SK-N-MC (cell line): Measurements from ENCODE around the gene RPL37A.
A peak's percentile ranks its signal among the peaks of the same experiment; 100 is the strongest.

Source experiments
- DNase-seq: peaks from one replicate; pipeline ENCODE4 v3.0.0-alpha.2; 2011; ENCODE audit warnings: low read depth, low spot score
- H3K27ac ChIP-seq: fragments of 200-600 bp; sonication (generic); 2 replicates; pipeline ENCODE4 v1.5.1; 2016; ENCODE audit warnings: mixed run types
- H3K36me3 ChIP-seq: fragments of 200-600 bp; sonication (generic); 2 replicates; pipeline ENCODE4 v1.6.1; 2017; ENCODE audit warnings: antibody characterized with exemption, low read length, mixed read lengths; ENCODE audit not compliant: insufficient read depth
- H3K4me3 ChIP-seq: fragments of 200-600 bp; sonication (generic); 2 replicates; pipeline ENCODE4 v1.5.1; 2016
- H3K9ac ChIP-seq: fragments of 200-600 bp; sonication (generic); 2 replicates; pipeline ENCODE4 v1.8.0; 2017; ENCODE audit warnings: mixed run types, mixed read lengths; ENCODE audit not compliant: insufficient read length
- H3K9me3 ChIP-seq: fragments of 200-600 bp; sonication (generic); 2 replicates; pipeline ENCODE4 v1.6.1; 2017; ENCODE audit warnings: low read depth, mild to moderate bottlenecking, antibody characterized with exemption, low read length, moderate library complexity, mixed read lengths
- EZH2 ChIP-seq: fragments of 200-600 bp; sonication (generic); IDR thresholded peaks from one replicate; pipeline ENCODE4 v1.6.1; 2017; ENCODE audit warnings: antibody characterized with exemption
- FOXP2 ChIP-seq: optimal IDR thresholded peaks from 2 replicates; pipeline ENCODE3; 2011; ENCODE audit warnings: mild to moderate bottlenecking, moderate library complexity; ENCODE audit not compliant: insufficient read depth; ENCODE audit errors: extremely low read length, control extremely low read depth
- POLR2AphosphoS5 ChIP-seq: IDR thresholded peaks from 2 replicates; pipeline ENCODE4 v1.6.1; 2012; ENCODE audit warnings: mild to moderate bottlenecking, low read depth, low read length, borderline replicate concordance

Gene RPL37A

DNA sequence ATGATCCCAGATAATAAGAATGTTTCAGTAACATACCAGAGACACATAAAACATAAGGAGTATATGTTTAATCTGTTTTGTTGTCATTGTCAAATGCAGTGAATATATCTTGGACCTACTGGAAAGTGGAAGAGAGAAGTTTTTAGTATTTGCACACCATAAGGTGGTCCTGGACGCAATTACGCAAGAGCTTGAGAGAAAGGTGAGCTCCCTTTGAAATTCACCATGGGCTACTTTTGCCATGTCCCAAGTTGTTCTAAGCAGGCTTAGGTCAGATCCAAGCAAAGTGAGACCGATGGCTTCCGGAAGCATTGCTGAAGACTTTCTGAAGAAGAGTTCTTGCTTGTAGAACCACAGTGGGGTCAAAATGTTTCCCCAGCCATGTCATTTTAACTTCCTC is 30.8 kb upstream of the RPL37A start:
- Histone ChIP-seq H3K4me3 (no peak overlapping the region), H3K9me3 (no peaks in the 10 kb centered on the region), H3K36me3 (no peaks in the 10 kb centered on the region), H3K27ac (0 out of 2 replicates have a peak overlapping the region, but pooled peaks have one; percentile 61), H3K9ac (no peak overlapping the region)
- TF ChIP-seq FOXP2 (no peak), POLR2AphosphoS5 (no peak), EZH2 (no peak)
- DNase-seq: no peak

- Histone ChIP-seq H3K36me3 (no peaks in the 10 kb centered on the region), H3K9ac (no peak overlapping the region), H3K9me3 (no peaks in the 10 kb centered on the region), H3K4me3 (no peak overlapping the region), H3K27ac (no peak overlapping the region)
- TF ChIP-seq FOXP2: no peak
- TF ChIP-seq EZH2: no peak
- no peak for TF ChIP-seq POLR2AphosphoS5
- no peak for DNase-seq
Measured at GRCh38 chr2:216469661-216470060, 29.0 kb upstream of the RPL37A start.

DNA sequence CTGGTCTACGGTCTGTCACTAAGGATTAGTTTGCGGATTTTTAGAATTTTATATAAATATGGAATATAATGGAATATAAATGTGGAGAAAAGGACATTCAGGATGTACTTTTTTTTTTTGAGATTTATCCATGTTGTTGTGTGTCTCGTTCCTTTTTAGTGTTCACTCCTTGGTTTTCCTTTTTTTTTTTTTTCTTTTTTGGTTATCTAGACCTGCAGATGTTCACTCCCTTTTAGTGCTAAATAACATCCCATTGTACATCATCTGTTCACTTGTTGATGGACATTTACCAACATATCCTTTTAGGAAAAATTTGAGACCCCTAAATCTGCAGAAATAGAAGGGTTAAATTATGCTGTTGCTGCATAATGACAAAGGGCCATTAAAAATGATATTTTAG is 25.5 kb upstream of the RPL37A start:
- no peaks in the 10 kb centered on the region for H3K9me3 ChIP-seq
- no peak for TF ChIP-seq FOXP2
- no peak for TF ChIP-seq POLR2AphosphoS5
- TF ChIP-seq EZH2: no peak
- no peak for DNase-seq
- no peaks in the 10 kb centered on the region for H3K36me3 ChIP-seq
- H3K4me3 ChIP-seq: no peak overlapping the region
- no peak overlapping the region for H3K9ac ChIP-seq
- no peak overlapping the region for H3K27ac ChIP-seq

GRCh38 chr2:216474925-216475670 is 23.5 kb upstream of the RPL37A start:
- H3K9ac ChIP-seq: no peak overlapping the region
- H3K4me3 ChIP-seq: no peak overlapping the region
- H3K36me3 ChIP-seq: no peaks in the 10 kb centered on the region; the same call in 1 of the 2 replicates
- H3K9me3 ChIP-seq: no peaks in the 10 kb centered on the region
- TF ChIP-seq EZH2 (no peak), POLR2AphosphoS5 (no peak), FOXP2 (no peak)
- H3K27ac ChIP-seq: no peak overlapping the region
- no peak for DNase-seq

- H3K27ac ChIP-seq: no peak overlapping the region
- no peak overlapping the region for H3K9ac ChIP-seq
- H3K4me3 ChIP-seq: no peak overlapping the region
- H3K9me3 ChIP-seq: no peaks in the 10 kb centered on the region
- H3K36me3 ChIP-seq: no peaks in the 10 kb centered on the region; the same call in 1 of the 2 replicates
- no peak for DNase-seq
- TF ChIP-seq FOXP2: no peak
Measured at GRCh38 chr2:216475767-216476166, 22.9 kb upstream of the RPL37A start.

GRCh38 chr2:216477283-216478035 is 21.2 kb upstream of the RPL37A start:
- Histone ChIP-seq H3K27ac (no peak overlapping the region), H3K36me3 (peaks cover 1% of the 10 kb centered on the region; the same call in 1 of the 2 replicates), H3K9me3 (no peaks in the 10 kb centered on the region), H3K4me3 (no peak overlapping the region), H3K9ac (no peak overlapping the region)
- no peak for TF ChIP-seq EZH2
- TF ChIP-seq POLR2AphosphoS5: no peak
- TF ChIP-seq FOXP2: no peak
- no peak for DNase-seq

GRCh38 chr2:216478151-216478550 is 20.5 kb upstream of the RPL37A start:
- H3K9ac ChIP-seq: no peak overlapping the region
- TF ChIP-seq FOXP2 (no peak), EZH2 (no peak), POLR2AphosphoS5 (no peak)
- DNase-seq: no peak
- no peaks in the 10 kb centered on the region for H3K9me3 ChIP-seq
- no peak overlapping the region for H3K27ac ChIP-seq
- peaks cover 8% of the 10 kb centered on the region; the same call in 1 of the 2 replicates for H3K36me3 ChIP-seq
- no peak overlapping the region for H3K4me3 ChIP-seq

DNA sequence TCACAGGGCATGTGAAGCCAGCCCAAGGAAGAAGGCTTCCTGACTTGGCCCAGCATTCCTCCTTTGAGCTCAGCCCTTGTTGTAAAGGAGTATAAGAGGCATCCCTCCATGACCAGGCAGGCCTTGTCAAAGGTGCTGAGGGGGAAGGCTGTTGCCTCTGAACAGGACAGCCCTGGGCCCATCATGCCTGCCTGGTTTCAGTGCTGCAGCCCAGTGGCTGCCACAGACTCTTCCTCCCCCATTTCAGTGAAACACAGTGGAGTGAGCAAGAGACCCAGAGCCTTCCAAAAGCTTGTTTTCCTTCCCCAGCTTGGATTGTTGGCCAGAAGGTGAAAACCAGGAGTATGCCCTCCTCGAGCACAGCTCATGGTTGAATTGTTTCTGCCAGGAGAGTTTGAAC is 19.9 kb upstream of the RPL37A start:
- Histone ChIP-seq H3K9me3 (no peaks in the 10 kb centered on the region), H3K9ac (no peak overlapping the region), H3K27ac (no peak overlapping the region), H3K36me3 (peaks cover 8% of the 10 kb centered on the region; the same call in 1 of the 2 replicates), H3K4me3 (no peak overlapping the region)
- no peak for DNase-seq
- no peak for TF ChIP-seq FOXP2
- no peak for TF ChIP-seq POLR2AphosphoS5
- TF ChIP-seq EZH2: no peak
